AG09319 (cell line): ENCODE data around the gene NTPCR.
A peak's percentile ranks its signal among the peaks of the same experiment; 100 is the strongest.

Experiments used
- DNase-seq: peaks from one replicate; pipeline ENCODE4 v3.0.0-alpha.2; 2010; ENCODE audit warnings: low read depth; ENCODE audit errors: extremely low read depth
- TF ChIP-seq, protein P1 (sequence below): IDR thresholded peaks from 2 replicates; pipeline ENCODE4 v1.5.1; 2011; ENCODE audit warnings: low read depth, mild to moderate bottlenecking, inconsistent platforms, low read length, moderate library complexity

The NTPCR gene

GRCh38 chr1:233019778-233020325 lies 69.4 kb downstream of the NTPCR start:
- TF ChIP-seq, protein P1, sequence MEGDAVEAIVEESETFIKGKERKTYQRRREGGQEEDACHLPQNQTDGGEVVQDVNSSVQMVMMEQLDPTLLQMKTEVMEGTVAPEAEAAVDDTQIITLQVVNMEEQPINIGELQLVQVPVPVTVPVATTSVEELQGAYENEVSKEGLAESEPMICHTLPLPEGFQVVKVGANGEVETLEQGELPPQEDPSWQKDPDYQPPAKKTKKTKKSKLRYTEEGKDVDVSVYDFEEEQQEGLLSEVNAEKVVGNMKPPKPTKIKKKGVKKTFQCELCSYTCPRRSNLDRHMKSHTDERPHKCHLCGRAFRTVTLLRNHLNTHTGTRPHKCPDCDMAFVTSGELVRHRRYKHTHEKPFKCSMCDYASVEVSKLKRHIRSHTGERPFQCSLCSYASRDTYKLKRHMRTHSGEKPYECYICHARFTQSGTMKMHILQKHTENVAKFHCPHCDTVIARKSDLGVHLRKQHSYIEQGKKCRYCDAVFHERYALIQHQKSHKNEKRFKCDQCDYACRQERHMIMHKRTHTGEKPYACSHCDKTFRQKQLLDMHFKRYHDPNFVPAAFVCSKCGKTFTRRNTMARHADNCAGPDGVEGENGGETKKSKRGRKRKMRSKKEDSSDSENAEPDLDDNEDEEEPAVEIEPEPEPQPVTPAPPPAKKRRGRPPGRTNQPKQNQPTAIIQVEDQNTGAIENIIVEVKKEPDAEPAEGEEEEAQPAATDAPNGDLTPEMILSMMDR, result no peak
- DNase-seq, result peak; percentile 39

DNA sequence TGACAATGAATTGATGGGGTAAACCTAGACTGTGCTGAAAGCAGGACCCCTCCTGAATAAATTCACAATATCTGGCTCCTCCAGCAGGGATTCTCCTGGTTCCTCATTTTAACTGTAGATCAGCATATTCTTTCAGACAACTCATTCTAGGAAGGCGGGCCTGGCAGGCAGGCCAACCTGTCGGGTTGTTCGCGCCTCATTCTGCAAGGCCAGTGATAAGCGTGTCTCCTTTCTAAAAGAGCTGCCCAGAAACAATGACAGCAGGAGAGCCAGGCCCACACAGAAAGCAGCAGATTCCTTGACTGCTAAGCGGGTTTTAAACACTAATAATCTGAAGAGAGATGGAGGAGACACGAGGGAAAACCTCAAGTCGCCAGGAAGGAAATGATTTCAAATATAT lies 70.0 kb downstream of the NTPCR start:
- TF ChIP-seq, protein P1, result no peak
- DNase-seq, result no peak

DNA sequence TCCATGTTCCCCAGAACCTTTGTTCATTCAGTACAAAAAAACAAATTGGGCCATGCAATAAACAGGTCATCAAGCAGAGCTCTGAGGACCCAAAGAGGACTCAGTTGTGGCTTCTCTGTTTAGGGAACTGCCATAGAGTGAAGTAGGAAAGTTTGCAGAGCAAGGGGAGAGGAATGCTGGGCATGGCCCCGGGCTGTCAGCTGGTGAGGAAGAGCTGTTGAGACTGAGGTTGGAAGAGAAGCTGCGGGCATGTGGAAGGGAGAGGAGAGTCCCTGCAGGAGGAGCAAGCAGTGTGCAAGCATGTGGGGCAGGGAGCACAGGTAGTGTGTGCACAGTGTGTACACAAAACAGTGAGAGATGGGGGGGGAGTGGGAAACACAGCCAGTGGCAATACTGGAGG lies 71.8 kb downstream of the NTPCR start:
- TF ChIP-seq, protein P1, result no peak
- no peak for DNase-seq

- DNase-seq, result no peak
Measured at GRCh38 chr1:233024199-233024598, 73.8 kb downstream of the NTPCR start.

GRCh38 chr1:233025157-233025556 lies 74.7 kb downstream of the NTPCR start:
- DNase-seq, result no peak
- TF ChIP-seq, protein P1, result peak; percentile 44

More at GRCh38 chr1:233024199-233024598, 73.8 kb downstream of the NTPCR start:
- TF ChIP-seq, protein P1, result no peak

- TF ChIP-seq, protein P1, result no peak
- no peak for DNase-seq
Measured at GRCh38 chr1:233025567-233025966, 75.2 kb downstream of the NTPCR start.

DNA sequence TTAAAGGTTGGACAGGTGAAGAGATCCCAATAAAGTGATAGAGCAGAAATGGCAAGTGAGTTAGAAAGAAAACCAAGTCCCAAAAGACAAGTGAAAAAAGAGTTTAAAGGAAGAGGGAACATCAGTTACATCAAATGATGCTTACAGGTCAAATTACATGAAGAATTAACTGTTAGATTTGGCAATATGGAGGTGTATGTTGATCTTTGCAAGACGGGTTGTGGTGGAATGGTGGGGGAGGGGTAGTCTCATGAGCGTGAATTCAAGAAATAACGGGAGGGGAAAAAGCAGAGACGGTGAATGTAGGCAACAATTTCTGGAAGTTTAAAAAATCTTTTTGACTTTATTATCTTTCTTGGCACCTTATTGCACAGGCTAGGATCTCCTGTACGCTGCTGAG lies 76.6 kb downstream of the NTPCR start:
- no peak for DNase-seq
- TF ChIP-seq, protein P1, result no peak
